Naive thymus-derived CD8-positive, alpha-beta T cell (primary cell): ENCODE measurements around the gene DLST. TPM values are rescaled to one million over a fixed set of nuclear protein-coding genes. Genes with fewer than 3 reads are reported as not detected.
A peak's percentile ranks its signal among the peaks of the same experiment; 100 is the strongest.

Source experiments
- ATAC-seq, 2 donors: fragments of 150-1000 bp; cut with Tn5 transposase in 1 of 2; sonication (Bioruptor Pico), chemical (Tn5 transposase) in 1 of 2; 1 replicate in 1 of 2; 2 replicates in 1 of 2; pipeline ENCODE4 v1.10.0; 2021; ENCODE audit warnings: mild to moderate bottlenecking in 2 of 2, moderate library complexity in 2 of 2
- POLR2A ChIA-PET: fragments of 350-600 bp; sonication (Branson Sonifier 250); formaldehyde crosslinking; loops from one replicate; lab custom pipeline; 2021; ENCODE audit warnings: antibody characterized with exemption; lab: Charles Lee
- DNase-seq, 10 donors: peaks; one replicate each; pipeline versions ENCODE4 v3.0.0 to v3.0.0-alpha.2; 2020 to 2022
- H3K27ac Mint-ChIP-seq, 10 donors: one replicate each; pipeline ENCODE4 v1.8.0; 2020 to 2022; ENCODE audit warnings: mild to moderate bottlenecking in 10 of 10, mixed read lengths in 10 of 10, moderate library complexity in 4 of 10, inconsistent platforms in 1 of 10
- H3K27me3 Mint-ChIP-seq, 5 donors: one replicate each; pipeline ENCODE4 v1.8.0; 2021 to 2022; ENCODE audit warnings: mixed read lengths in 5 of 5
- H3K36me3 Mint-ChIP-seq, 3 donors: one replicate each; pipeline ENCODE4 v1.8.0; 2020 to 2022; ENCODE audit warnings: mixed read lengths in 3 of 3, mild to moderate bottlenecking in 2 of 3, inconsistent platforms in 1 of 3
- H3K4me1 Mint-ChIP-seq, 4 donors: one replicate each; pipeline ENCODE4 v1.8.0; 2021 to 2022; ENCODE audit warnings: mixed read lengths in 4 of 4
- H3K4me3 Mint-ChIP-seq, 10 donors: one replicate each; pipeline ENCODE4 v1.8.0; 2020 to 2022; ENCODE audit warnings: mild to moderate bottlenecking in 10 of 10, mixed read lengths in 10 of 10, moderate library complexity in 6 of 10, inconsistent platforms in 1 of 10
- H3K9me3 Mint-ChIP-seq, 9 donors: one replicate each; pipeline ENCODE4 v1.8.0; 2020 to 2022; ENCODE audit warnings: mixed read lengths in 9 of 9, mild to moderate bottlenecking in 3 of 9, inconsistent platforms in 1 of 9, moderate library complexity in 1 of 9
- polyA plus RNA-seq, 3 donors: library from polyadenylated mRNA; unstranded; fragments of 300-500 nt; fragmentation: Illumina TruSeq; gene quantifications; one replicate each; pipeline ENCODE4 v1.2.3, GENCODE V29; 2021
- total RNA-seq, 8 experiments: library from RNA in 2 of 8; stranded (reverse) in 2 of 8; gene quantifications; one replicate each; pipeline ENCODE4 v1.2.3 and lab custom pipeline; 2021 to 2026

DLST gene
- total and polyA plus RNA-seq, 5 experiments from 2014 or later: 8.8 to 120 (median 9.3) TPM

GRCh38 chr14:74912111-74912510 is 30.4 kb downstream of the DLST start:
- no peaks in the 10 kb centered on the region for H3K36me3 Mint-ChIP-seq
- H3K27me3 Mint-ChIP-seq: no peaks in the 10 kb centered on the region
- H3K9me3 Mint-ChIP-seq: no peaks in the 10 kb centered on the region
- H3K4me1 Mint-ChIP-seq: peaks cover 0 to 9% (median 1%) of the 10 kb centered on the region in 4 donors
- H3K27ac Mint-ChIP-seq: no peak overlapping the region
- ATAC-seq (no peak), DNase-seq (no peak)
- POLR2A ChIA-PET: no interaction called here
- H3K4me3 Mint-ChIP-seq: no peak overlapping the region

- H3K27me3 Mint-ChIP-seq: no peaks in the 10 kb centered on the region
- peaks cover 0 to 2% (median 0%) of the 10 kb centered on the region in 4 donors for H3K4me1 Mint-ChIP-seq
- no peak for ATAC-seq
- peak overlapping the region in 2 of 10 donors; percentile 27 to 51 for H3K27ac Mint-ChIP-seq
- H3K36me3 Mint-ChIP-seq: no peaks in the 10 kb centered on the region
- no peaks in the 10 kb centered on the region for H3K9me3 Mint-ChIP-seq
- H3K4me3 Mint-ChIP-seq: no peak overlapping the region
- DNase-seq: no peak
- POLR2A ChIA-PET: no interaction called here
These were observed 31.1 kb downstream of the DLST start for GRCh38 chr14:74912801-74913200.

- peak overlapping the region in 2 of 10 donors; percentile 41 to 66 for H3K27ac Mint-ChIP-seq
- DNase-seq (no peak), ATAC-seq (no peak)
- POLR2A ChIA-PET: no interaction called here
- H3K9me3 Mint-ChIP-seq: no peaks in the 10 kb centered on the region
- H3K36me3 Mint-ChIP-seq: no peaks in the 10 kb centered on the region
- H3K27me3 Mint-ChIP-seq: no peaks in the 10 kb centered on the region
- H3K4me3 Mint-ChIP-seq: no peak overlapping the region
- H3K4me1 Mint-ChIP-seq: peaks cover 0 to 2% (median 0%) of the 10 kb centered on the region in 4 donors
These were observed 31.7 kb downstream of the DLST start for GRCh38 chr14:74913393-74913910.

GRCh38 chr14:74913986-74914573 is 32.4 kb downstream of the DLST start:
- ATAC-seq: no peak
- H3K27me3 Mint-ChIP-seq: no peaks in the 10 kb centered on the region
- POLR2A ChIA-PET: no interaction called here
- H3K27ac Mint-ChIP-seq: peak overlapping the region in 1 of 10 donors; percentile 38
- DNase-seq: no peak
- no peaks in the 10 kb centered on the region for H3K36me3 Mint-ChIP-seq
- H3K4me3 Mint-ChIP-seq: no peak overlapping the region
- H3K9me3 Mint-ChIP-seq: no peaks in the 10 kb centered on the region
- no peaks in the 10 kb centered on the region for H3K4me1 Mint-ChIP-seq

- no peaks in the 10 kb centered on the region for H3K27me3 Mint-ChIP-seq
- H3K4me3 Mint-ChIP-seq: no peak overlapping the region
These were observed 33.7 kb downstream of the DLST start for GRCh38 chr14:74915426-74915825.

DNA sequence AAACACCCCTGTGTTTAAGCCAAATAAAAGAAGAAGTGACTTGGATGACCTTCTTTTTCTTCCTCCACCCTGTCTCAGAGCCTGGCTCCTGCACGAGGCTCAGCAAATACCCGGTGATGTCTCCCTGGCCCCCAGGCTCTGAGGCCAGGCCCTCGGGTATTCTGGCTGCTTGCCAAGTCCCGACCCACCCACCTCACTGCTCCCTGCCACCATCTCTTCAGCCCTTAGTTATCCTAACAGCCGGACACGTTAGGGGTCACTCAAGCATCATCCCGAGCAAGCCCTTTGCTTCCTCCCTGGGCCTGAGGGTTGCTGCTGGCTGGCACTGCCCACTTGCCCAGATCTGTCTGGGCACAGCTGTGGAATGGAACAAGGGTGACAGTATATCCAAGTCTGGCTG is 34.1 kb downstream of the DLST start:
- Mint-ChIP-seq H3K27ac (no peak overlapping the region), H3K4me1 (peaks cover 0 to 1% (median 0%) of the 10 kb centered on the region in 4 donors), H3K36me3 (no peaks in the 10 kb centered on the region), H3K27me3 (no peaks in the 10 kb centered on the region), H3K9me3 (no peaks in the 10 kb centered on the region), H3K4me3 (no peak overlapping the region)
- DNase-seq: no peak
- ATAC-seq: no peak
- POLR2A ChIA-PET: no interaction called here

More at GRCh38 chr14:74915426-74915825, 33.7 kb downstream of the DLST start:
- Mint-ChIP-seq H3K36me3 (no peaks in the 10 kb centered on the region), H3K9me3 (no peaks in the 10 kb centered on the region), H3K27ac (no peak overlapping the region), H3K4me1 (no peaks in the 10 kb centered on the region)
- DNase-seq: no peak
- POLR2A ChIA-PET: interaction anchor here (0.6 kb wide), 1 partner anchor 38 kb away, joined by 4 read pairs; no protein-coding TSS in a partner anchor
- ATAC-seq: no peak

DNA sequence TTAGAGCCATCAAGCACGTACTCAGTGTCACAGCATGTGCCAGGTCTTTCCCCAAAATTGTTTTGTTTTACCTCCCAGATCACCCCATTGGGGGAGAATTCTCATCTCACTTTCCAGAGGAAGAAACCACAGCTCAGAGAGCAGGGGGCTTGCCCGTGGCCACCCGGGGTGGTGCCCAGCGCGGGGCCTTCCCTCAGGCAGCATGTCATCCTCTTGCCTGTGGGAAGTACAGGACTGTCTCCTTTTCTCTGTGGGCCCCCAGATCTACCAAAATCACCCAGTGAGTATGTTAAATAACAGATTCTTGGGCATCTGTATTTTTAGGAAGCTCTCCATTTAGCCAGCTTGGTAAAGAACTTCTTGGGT is 35.4 kb downstream of the DLST start:
- no peaks in the 10 kb centered on the region for H3K36me3 Mint-ChIP-seq
- H3K4me3 Mint-ChIP-seq: no peak overlapping the region
- H3K27me3 Mint-ChIP-seq: no peaks in the 10 kb centered on the region
- DNase-seq: no peak
- no peak overlapping the region for H3K27ac Mint-ChIP-seq
- POLR2A ChIA-PET: interaction anchor here (0.7 kb wide), 1 partner anchor 13 kb away, joined by 3 read pairs; no protein-coding TSS in a partner anchor
- no peaks in the 10 kb centered on the region for H3K9me3 Mint-ChIP-seq
- peaks cover 0 to 2% (median under 1%) of the 10 kb centered on the region in 4 donors for H3K4me1 Mint-ChIP-seq
- no peak for ATAC-seq

GRCh38 chr14:74917646-74918081 is 35.9 kb downstream of the DLST start:
- no peaks in the 10 kb centered on the region for H3K27me3 Mint-ChIP-seq
- no peak overlapping the region for H3K27ac Mint-ChIP-seq
- no peaks in the 10 kb centered on the region for H3K36me3 Mint-ChIP-seq
- H3K4me3 Mint-ChIP-seq: no peak overlapping the region
- no peak for DNase-seq
- POLR2A ChIA-PET: no interaction called here
- peaks cover 0 to 4% (median under 1%) of the 10 kb centered on the region in 4 donors for H3K4me1 Mint-ChIP-seq
- no peak for ATAC-seq
- no peaks in the 10 kb centered on the region for H3K9me3 Mint-ChIP-seq

DNA sequence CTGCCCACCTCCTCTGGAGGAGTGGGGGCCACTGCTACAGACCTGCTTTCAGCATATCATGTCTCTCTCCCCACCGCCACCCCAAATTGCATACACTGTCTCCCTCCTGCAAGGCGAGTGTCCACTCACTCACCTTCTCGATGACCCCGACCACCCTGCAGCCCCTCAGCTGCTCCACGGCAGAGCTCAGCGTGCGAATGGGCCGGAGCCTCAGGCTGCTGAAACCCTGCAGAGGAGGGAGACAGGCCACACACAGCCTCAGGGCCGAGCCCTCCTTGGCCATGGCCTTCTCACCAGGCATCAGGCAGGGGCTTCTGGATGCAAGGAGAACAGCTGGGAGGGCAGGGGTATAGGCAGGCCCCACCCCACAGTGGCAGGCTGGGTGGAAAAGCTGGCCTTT is 36.7 kb downstream of the DLST start:
- POLR2A ChIA-PET: no interaction called here
- ATAC-seq (no peak), DNase-seq (no peak)
- Mint-ChIP-seq H3K27me3 (no peaks in the 10 kb centered on the region), H3K9me3 (no peaks in the 10 kb centered on the region), H3K4me1 (peaks cover 0 to 5% (median under 1%) of the 10 kb centered on the region in 4 donors), H3K4me3 (peak overlapping the region in 1 of 10 donors; percentile 51), H3K36me3 (no peaks in the 10 kb centered on the region), H3K27ac (no peak overlapping the region)

- Mint-ChIP-seq H3K27ac (peak overlapping the region in 1 of 10 donors; percentile 24), H3K36me3 (no peaks in the 10 kb centered on the region), H3K4me1 (peaks cover 0 to 11% (median 3%) of the 10 kb centered on the region in 4 donors), H3K4me3 (peak overlapping the region in 1 of 10 donors; percentile 18), H3K9me3 (no peaks in the 10 kb centered on the region), H3K27me3 (peaks cover 0 to 3% (median 0%) of the 10 kb centered on the region in 5 donors)
- POLR2A ChIA-PET: no interaction called here
- ATAC-seq (no peak), DNase-seq (no peak)
These were observed 37.9 kb downstream of the DLST start for GRCh38 chr14:74919421-74920165.

- no peaks in the 10 kb centered on the region for H3K9me3 Mint-ChIP-seq
- no peak for ATAC-seq
- H3K27me3 Mint-ChIP-seq: peaks cover 0 to 3% (median 0%) of the 10 kb centered on the region in 5 donors
- POLR2A ChIA-PET: no interaction called here
- no peaks in the 10 kb centered on the region for H3K36me3 Mint-ChIP-seq
- peaks cover 0 to 11% (median 3%) of the 10 kb centered on the region in 4 donors for H3K4me1 Mint-ChIP-seq
- no peak overlapping the region for H3K27ac Mint-ChIP-seq
- no peak overlapping the region for H3K4me3 Mint-ChIP-seq
- DNase-seq: no peak
These were observed 38.6 kb downstream of the DLST start for GRCh38 chr14:74920281-74920680.

- POLR2A ChIA-PET: no interaction called here
- Mint-ChIP-seq H3K4me1 (peaks cover 0 to 11% (median 3%) of the 10 kb centered on the region in 4 donors), H3K4me3 (no peak overlapping the region), H3K9me3 (no peaks in the 10 kb centered on the region), H3K27ac (peak overlapping the region in 1 of 10 donors; percentile 11), H3K27me3 (peaks cover 0 to 3% (median 0%) of the 10 kb centered on the region in 5 donors), H3K36me3 (no peaks in the 10 kb centered on the region)
- no peak for ATAC-seq
- DNase-seq: no peak
These were observed 39.4 kb downstream of the DLST start for GRCh38 chr14:74921053-74921620.
